ENCODE results near the gene MIXL1.
"Not testable (repeated sequence)": the region's sequence is repeated elsewhere in the genome, so short reads cannot be mapped to it uniquely, and the experiment has no call there.

Gene MIXL1

GRCh38 chr1:226187380-226187779 lies 36.1 kb upstream of the MIXL1 start:
- peak overlapping the region; percentile 69 for H3K4me3 ChIP-seq (replicated peaks; ENCODE audit: low read depth, low read length)
- no peak for TF ChIP-seq CTCF (IDR thresholded peaks at IDR 0.05; ENCODE audit: low read depth, low read length, missing control alignments)
- no peak for DNase-seq (ENCODE audit: extremely low read depth, low read depth)

- DNase-seq (ENCODE audit: extremely low read depth, low read depth) = no peak
- no peak overlapping the region for H3K4me3 ChIP-seq (replicated peaks; ENCODE audit: low read depth, low read length)
Observed at GRCh38 chr1:226195144-226195543, 28.3 kb upstream of the MIXL1 start.

GRCh38 chr1:226199971-226200370 lies 23.5 kb upstream of the MIXL1 start:
- H3K4me3 ChIP-seq (replicated peaks; ENCODE audit: low read depth, low read length) = no peak overlapping the region
- TF ChIP-seq CTCF (IDR thresholded peaks at IDR 0.05; ENCODE audit: low read depth, low read length, missing control alignments) = no peak
- no peak for DNase-seq (ENCODE audit: extremely low read depth, low read depth)

More at GRCh38 chr1:226195144-226195543, 28.3 kb upstream of the MIXL1 start:
- TF ChIP-seq CTCF (IDR thresholded peaks at IDR 0.05; ENCODE audit: low read depth, low read length, missing control alignments) = no peak

GRCh38 chr1:226201029-226201593 lies 22.4 kb upstream of the MIXL1 start:
- no peak for DNase-seq (ENCODE audit: extremely low read depth, low read depth)
- H3K4me3 ChIP-seq (replicated peaks; ENCODE audit: low read depth, low read length) = no peak overlapping the region
- TF ChIP-seq CTCF (IDR thresholded peaks at IDR 0.05; ENCODE audit: low read depth, low read length, missing control alignments) = peak; percentile 30

GRCh38 chr1:226202246-226202645 lies 21.2 kb upstream of the MIXL1 start:
- H3K4me3 ChIP-seq (replicated peaks; ENCODE audit: low read depth, low read length) = no peak overlapping the region
- TF ChIP-seq CTCF (IDR thresholded peaks at IDR 0.05; ENCODE audit: low read depth, low read length, missing control alignments) = no peak
- no peak for DNase-seq (ENCODE audit: extremely low read depth, low read depth)

GRCh38 chr1:226202666-226203065 lies 20.8 kb upstream of the MIXL1 start:
- not testable (repeated sequence) for DNase-seq (ENCODE audit: extremely low read depth, low read depth); H3K4me3 ChIP-seq (replicated peaks; ENCODE audit: low read depth, low read length)

GRCh38 chr1:226203240-226203639 lies 20.2 kb upstream of the MIXL1 start:
- no peak for TF ChIP-seq CTCF (IDR thresholded peaks at IDR 0.05; ENCODE audit: low read depth, low read length, missing control alignments)
- no peak for DNase-seq (ENCODE audit: extremely low read depth, low read depth)
- H3K4me3 ChIP-seq (replicated peaks; ENCODE audit: low read depth, low read length) = no peak overlapping the region
